Transverse colon (tissue), 4 donors: Measurements from ENCODE around the gene BRME1. TPM values are rescaled to one million over a fixed set of nuclear protein-coding genes. Genes with fewer than 3 reads are reported as not detected.

Experiments
- DNase-seq: peaks from one replicate; pipeline ENCODE4 v3.0.0-alpha.2; 2019
- H3K27ac ChIP-seq, 4 donors: fragments of 200-600 bp; sonication (generic); 2 replicates each; pipeline ENCODE4 v1.5.1; 2016 to 2018; ENCODE audit warnings: inconsistent platforms in 4 of 4
- H3K27me3 ChIP-seq: fragments of 200-600 bp; sonication (generic); 2 replicates; pipeline ENCODE4 v1.5.1; 2017; ENCODE audit warnings: inconsistent platforms
- H3K36me3 ChIP-seq, 4 donors: fragments of 200-600 bp; sonication (generic); 2 replicates each; pipeline ENCODE4 v1.5.1; 2017 to 2019; ENCODE audit warnings: inconsistent platforms in 4 of 4
- H3K4me1 ChIP-seq, 4 donors: fragments of 200-600 bp; sonication (generic); 2 replicates each; pipeline ENCODE4 v1.5.1; 2017 to 2020; ENCODE audit warnings: inconsistent platforms in 4 of 4
- H3K4me3 ChIP-seq, 4 donors: fragments of 200-600 bp; sonication (generic); 1 replicate in 1 of 4; 2 replicates in 3 of 4; pipeline versions ENCODE4 v1.5.1 to v1.6.1; 2017 to 2019; ENCODE audit warnings: inconsistent platforms in 4 of 4
- H3K9me3 ChIP-seq, 2 donors: fragments of 200-600 bp; sonication (generic); 2 replicates each; pipeline ENCODE4 v1.5.1; 2017 to 2019; ENCODE audit warnings: inconsistent platforms in 2 of 2
- EP300 ChIP-seq: sonication (generic); formaldehyde crosslinking; IDR thresholded peaks from one replicate; pipeline ENCODE4 v1.6.1; 2017; ENCODE audit warnings: antibody characterized with exemption, low read depth
- POLR2A ChIP-seq: fragments of 450-650 bp; IDR thresholded peaks from one replicate; pipeline ENCODE4 v1.6.1; 2016; ENCODE audit warnings: antibody characterized with exemption, mild to moderate bottlenecking, moderate library complexity
- POLR2AphosphoS5 ChIP-seq, 3 donors: sonication (generic); formaldehyde crosslinking; IDR thresholded peaks; one replicate each; pipeline ENCODE4 v1.6.1; 2016; ENCODE audit warnings: antibody characterized with exemption in 3 of 3
- WGBS, 2 donors: methylation state at CpG; one replicate each; pipeline ENCODE4 v1.1.5; 2018; ENCODE audit warnings: low coverage in 1 of 2; 5-methylcytosine and 5-hydroxymethylcytosine counted together
- in situ Hi-C, 4 donors: fragments of 200-750 bp; cut with MboI; loops; one replicate each; pipeline versions ENCODE4 v1.15.0 to v1.15.1; 2017; ENCODE audit warnings: low sequenced_read_pairs in 3 of 4, low pct_ligation_motif_present in 1 of 4, low pct_unique_long_range_greater_than_20kb in 1 of 4
- intact Hi-C: fragments of 100-400 bp; cut with DNase I; formaldehyde crosslinking; loops from one replicate; pipeline ENCODE4 v1.15.1; 2023; ENCODE audit warnings: low total_unique reads
- total RNA-seq, 4 donors: library from RNA; depleted of rRNA; stranded (reverse); fragments of >200 nt; gene quantifications; one replicate each; pipeline ENCODE4 v1.1.0, GENCODE V29; 2016
- TF ChIP-seq, protein P1 (sequence below), 5 experiments: fragments of 200-600 bp in 3 of 5; fragments of 450-650 bp in 2 of 5; sonication (generic) in 3 of 5; IDR thresholded peaks; 1 replicate in 2 of 5; 2 replicates in 3 of 5; pipeline ENCODE4 v1.5.1; 2016 to 2017; ENCODE audit warnings: antibody characterized with exemption in 5 of 5, inconsistent platforms in 3 of 5, mild to moderate bottlenecking in 2 of 5, moderate library complexity in 1 of 5

The BRME1 gene
- total RNA-seq, 4 donors from 2014 or later: 5.2 to 102 (median 6.7) TPM

DNA sequence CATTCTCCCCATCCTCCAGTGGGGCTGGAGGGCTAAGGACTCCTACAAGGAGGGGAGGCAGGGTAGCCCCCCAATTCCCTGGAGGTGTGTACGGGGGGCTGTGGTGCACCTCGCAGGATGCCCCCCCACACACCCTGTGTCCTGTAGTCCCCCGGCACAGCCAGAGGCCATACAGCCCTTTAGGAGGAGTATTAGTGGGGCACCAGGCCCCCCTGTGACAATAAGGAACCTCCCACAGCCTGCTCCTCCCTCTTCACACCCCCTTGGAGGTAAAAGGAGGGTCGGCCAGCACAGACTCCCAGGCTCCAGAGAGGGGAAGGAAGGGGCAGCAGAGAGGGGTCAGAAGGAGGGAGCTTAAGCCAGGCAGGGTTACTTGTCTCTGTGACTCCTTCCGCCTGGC lies 29.1 kb downstream of the BRME1 start, which contains the start of gene NANOS3:
NANOS3 (plus strand) TSS at position 301 of the 400 bp plus-strand sequence. CDS start 115 bp downstream, outside the sequence.
- intact Hi-C loops (no loop called here), in situ Hi-C loops (loop anchor here (10.0 to 25.0 kb wide), 3 partner anchors 185 to 198 kb away; partner anchors contain the start of genes MISP3 (in 3 of the 4) and PALM3 (in 2 of the 4))
- Histone ChIP-seq H3K4me3 (no peak within 1 kb of the TSS), H3K9me3 (no peaks in the 10 kb centered on the region), H3K27ac (no peak within 1 kb of the TSS), H3K4me1 (peaks cover 9 to 35% (median 29%) of the 10 kb centered on the region in 4 donors), H3K27me3 (no peaks in the 10 kb centered on the region), H3K36me3 (no peaks in the 10 kb centered on the region)
- no peak for DNase-seq
- 45% methylated on average over 5 of the region's 5 CpGs; no CpG with 5 or more reads in 1 of the 2 donors for WGBS, 2 donors
- TF ChIP-seq, protein P1, sequence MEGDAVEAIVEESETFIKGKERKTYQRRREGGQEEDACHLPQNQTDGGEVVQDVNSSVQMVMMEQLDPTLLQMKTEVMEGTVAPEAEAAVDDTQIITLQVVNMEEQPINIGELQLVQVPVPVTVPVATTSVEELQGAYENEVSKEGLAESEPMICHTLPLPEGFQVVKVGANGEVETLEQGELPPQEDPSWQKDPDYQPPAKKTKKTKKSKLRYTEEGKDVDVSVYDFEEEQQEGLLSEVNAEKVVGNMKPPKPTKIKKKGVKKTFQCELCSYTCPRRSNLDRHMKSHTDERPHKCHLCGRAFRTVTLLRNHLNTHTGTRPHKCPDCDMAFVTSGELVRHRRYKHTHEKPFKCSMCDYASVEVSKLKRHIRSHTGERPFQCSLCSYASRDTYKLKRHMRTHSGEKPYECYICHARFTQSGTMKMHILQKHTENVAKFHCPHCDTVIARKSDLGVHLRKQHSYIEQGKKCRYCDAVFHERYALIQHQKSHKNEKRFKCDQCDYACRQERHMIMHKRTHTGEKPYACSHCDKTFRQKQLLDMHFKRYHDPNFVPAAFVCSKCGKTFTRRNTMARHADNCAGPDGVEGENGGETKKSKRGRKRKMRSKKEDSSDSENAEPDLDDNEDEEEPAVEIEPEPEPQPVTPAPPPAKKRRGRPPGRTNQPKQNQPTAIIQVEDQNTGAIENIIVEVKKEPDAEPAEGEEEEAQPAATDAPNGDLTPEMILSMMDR (IDR thresholded peaks at IDR 0.05): no peak

DNA sequence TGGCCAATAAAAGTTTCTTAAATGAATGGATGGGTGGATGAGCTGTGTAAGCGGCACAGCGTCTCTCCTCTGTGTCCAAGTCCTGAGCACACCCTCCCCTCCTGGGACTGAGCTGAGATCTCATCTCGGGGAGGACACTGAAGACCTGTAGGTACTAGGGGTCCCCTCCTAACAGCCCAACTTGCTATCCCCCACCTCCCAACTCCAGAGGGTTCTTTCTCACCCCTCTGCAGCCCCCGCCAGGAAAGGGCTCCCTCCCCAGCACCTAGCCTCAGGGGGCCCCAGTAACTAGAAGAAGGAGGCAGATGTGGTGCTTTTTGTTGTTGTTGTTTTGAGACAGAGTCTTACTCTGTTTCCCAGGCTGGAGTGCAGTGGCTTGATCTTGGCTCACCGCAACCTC lies 30.1 kb downstream of the BRME1 start:
- Histone ChIP-seq H3K9me3 (no peaks in the 10 kb centered on the region), H3K4me3 (no peak overlapping the region), H3K36me3 (no peaks in the 10 kb centered on the region), H3K4me1 (peaks cover 5 to 25% (median 19%) of the 10 kb centered on the region in 4 donors), H3K27ac (no peak overlapping the region), H3K27me3 (no peaks in the 10 kb centered on the region)
- DNase-seq: no peak
- intact Hi-C loops: no loop called here
- WGBS, 2 donors: 92% methylated on average over 5 of the region's 5 CpGs; no CpG with 5 or more reads in 1 of the 2 donors
- no peak for TF ChIP-seq EP300
- TF ChIP-seq POLR2AphosphoS5 (IDR thresholded peaks at IDR 0.05): no peak
- no peak for TF ChIP-seq POLR2A
- TF ChIP-seq, protein P1 (IDR thresholded peaks at IDR 0.05): no peak
- in situ Hi-C loops: loop anchor here (10.0 to 25.0 kb wide), 3 partner anchors 186 to 199 kb away; partner anchors contain the start of genes MISP3 (in 3 of the 4) and PALM3 (in 2 of the 4)

DNA sequence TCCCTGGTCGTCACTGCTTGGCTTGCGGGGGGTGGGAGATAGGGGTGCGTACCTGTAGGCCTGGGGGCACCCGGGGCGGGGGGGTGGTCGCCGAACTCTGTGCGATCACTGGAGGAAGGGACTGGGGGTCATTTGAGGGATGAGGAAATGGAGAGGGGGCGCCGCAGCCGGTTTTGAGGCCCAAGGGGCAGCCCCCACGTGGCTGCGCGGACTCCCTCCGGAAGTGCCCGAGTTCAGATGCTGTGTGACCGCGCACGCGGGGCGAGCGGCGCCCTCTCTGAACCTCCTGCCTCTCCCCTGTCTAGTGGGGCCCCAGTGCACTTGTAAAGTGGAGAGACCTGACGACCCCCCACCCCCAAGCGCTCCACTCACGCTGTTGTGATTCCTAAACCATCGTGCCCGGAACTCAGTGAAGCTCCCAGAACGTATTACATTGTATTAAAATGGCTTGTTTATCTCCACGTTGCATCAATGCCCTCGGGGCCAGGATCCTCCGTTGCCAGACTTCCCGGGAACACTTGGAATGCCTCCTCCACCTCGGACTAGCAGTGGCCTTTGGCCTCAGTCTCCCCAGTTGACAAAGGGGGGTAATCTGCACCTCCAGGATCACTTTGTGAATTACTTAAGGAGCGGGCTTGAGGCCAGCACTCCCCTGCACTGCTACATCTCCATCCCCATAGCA lies 31.9 kb downstream of the BRME1 start:
- Histone ChIP-seq H3K4me3 (no peak overlapping the region), H3K27ac (no peak overlapping the region), H3K36me3 (no peaks in the 10 kb centered on the region), H3K9me3 (no peaks in the 10 kb centered on the region), H3K4me1 (peaks cover 0 to 12% (median 7%) of the 10 kb centered on the region in 4 donors), H3K27me3 (no peaks in the 10 kb centered on the region)
- TF ChIP-seq POLR2A (no peak), POLR2AphosphoS5 (IDR thresholded peaks at IDR 0.05) (no peak), EP300 (no peak)
- TF ChIP-seq, protein P1 (IDR thresholded peaks at IDR 0.05): no peak
- in situ Hi-C loops (loop anchor here (10.0 to 25.0 kb wide), 5 partner anchors 112 to 287 kb away; partner anchors contain the start of genes MISP3 (in 2 of the 4), C19orf53 (in 1 of the 4), MRI1 (in 1 of the 4) and PALM3 (in 1 of the 4)), intact Hi-C loops (no loop called here)
- DNase-seq: no peak
- 20 to 74% methylated on average over 1 to 33 of the region's 35 CpGs for WGBS, 2 donors

DNA sequence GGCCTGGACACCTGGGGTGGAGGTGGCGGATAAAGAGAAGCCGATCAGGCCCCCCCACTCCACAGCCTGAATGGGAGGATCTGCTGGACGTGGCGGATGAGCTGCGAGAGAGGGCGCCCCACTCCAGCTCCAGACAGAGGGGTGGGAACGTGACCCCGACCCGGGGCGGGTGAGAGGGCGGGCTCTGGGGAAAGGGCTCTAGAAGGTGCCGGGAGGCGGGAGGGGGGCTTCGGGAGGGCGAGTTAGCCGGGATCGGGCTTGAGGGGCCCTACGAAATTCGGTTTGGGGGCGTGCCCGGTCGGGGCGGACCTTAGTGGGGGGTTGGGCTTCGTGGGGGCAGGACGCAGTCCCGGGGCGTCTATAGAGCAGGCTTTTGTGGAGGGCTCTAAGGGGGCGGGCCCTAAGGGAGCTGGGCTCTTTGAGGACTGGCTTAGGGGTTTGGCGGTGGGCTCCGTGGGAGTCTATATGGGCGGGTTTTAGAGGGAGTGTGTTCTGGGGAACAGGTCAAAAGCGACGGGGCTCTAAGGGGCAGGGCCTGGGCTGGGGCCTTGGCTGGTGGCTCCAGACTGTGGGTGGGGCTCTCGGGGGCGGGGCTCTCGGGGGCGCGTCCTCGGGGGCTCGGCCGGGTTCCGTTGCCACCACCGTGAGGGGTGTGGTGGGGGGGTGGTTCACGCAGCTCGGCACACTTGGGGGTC lies 33.1 kb downstream of the BRME1 start:
- no peaks in the 10 kb centered on the region for H3K9me3 ChIP-seq
- no peaks in the 10 kb centered on the region for H3K27me3 ChIP-seq
- H3K4me3 ChIP-seq: peak overlapping the region; percentile 27 to 53 (median 38)
- H3K4me1 ChIP-seq: peaks cover 0 to 12% (median 7%) of the 10 kb centered on the region in 4 donors
- H3K27ac ChIP-seq: peak overlapping the region in 3 of 4 donors; percentile 19 to 43 (median 26)
- WGBS, 2 donors: 3 to 20% methylated on average over 1 to 38 of the region's 45 CpGs
- H3K36me3 ChIP-seq: no peaks in the 10 kb centered on the region
- intact Hi-C loops: no loop called here
- in situ Hi-C loops: loop anchor here (10.0 to 25.0 kb wide), 5 partner anchors 111 to 286 kb away; partner anchors contain the start of genes MISP3 (in 2 of the 4), C19orf53 (in 1 of the 4), MRI1 (in 1 of the 4) and PALM3 (in 1 of the 4)
- DNase-seq: no peak
- no peak for TF ChIP-seq POLR2AphosphoS5 (IDR thresholded peaks at IDR 0.05)
- TF ChIP-seq, protein P1 (IDR thresholded peaks at IDR 0.05): peak in 3 of 5 experiments; percentile 8 to 31 (median 26)
